GM21825 (cell line): ENCODE data around the gene PRKX.
"Not testable (repeated sequence)": the region's sequence is repeated elsewhere in the genome, so short reads cannot be mapped to it uniquely, and the experiment has no call there.

ENCODE experiments used
- ATAC-seq: cut with Tn5 transposase; IDR thresholded peaks from one replicate; pipeline ENCODE4 v1.9.1; 2021; ENCODE audit warnings: mild to moderate bottlenecking, moderate library complexity; ENCODE audit not compliant: unreplicated experiment

Gene PRKX

DNA sequence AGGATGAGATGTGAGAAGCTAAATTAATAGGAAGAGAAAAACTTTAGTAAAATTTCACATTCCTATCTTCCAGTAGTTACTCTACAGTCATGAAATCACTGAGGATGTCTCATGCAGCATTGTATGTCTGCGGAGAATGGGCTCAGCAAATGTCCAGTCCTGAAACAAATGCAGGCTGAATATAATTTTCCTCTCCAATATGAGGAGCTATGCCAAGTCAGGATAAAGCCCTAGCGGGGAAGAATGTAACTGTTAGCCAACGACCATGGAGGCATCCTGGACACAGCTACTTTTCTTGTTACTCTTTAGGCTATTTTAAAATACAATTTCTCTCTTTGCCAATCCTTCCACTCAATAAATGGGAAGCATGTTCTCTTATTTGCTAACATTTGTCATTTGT is 127.7 kb downstream of the PRKX start:
- no peak for ATAC-seq

DNA sequence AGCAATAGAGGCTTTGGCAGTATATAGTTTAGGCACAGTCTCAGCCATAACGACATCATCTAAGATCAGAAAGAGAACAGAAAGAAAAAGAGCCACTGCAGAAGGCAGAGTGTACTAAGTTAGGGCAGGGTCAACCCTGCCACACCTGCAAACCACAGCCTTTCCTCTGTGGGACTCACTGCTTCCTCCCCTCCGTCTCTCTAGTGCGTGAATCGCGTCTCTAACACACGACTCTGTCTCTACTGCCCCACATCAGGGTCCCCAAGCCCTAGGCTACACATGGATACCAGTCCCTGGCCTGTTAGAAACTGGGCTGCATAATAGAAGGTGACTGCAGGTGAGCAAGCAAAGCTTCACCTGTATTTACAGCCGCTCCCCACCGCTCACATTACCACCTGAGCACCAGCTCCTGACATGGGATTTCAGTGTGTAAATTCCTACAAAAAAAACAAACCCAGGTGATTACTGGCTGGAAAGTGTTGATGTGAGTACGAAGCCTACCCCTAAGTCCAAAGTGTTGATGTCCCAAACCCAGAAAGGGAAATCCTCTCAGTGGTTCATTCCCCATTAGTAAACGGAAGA is 128.9 kb downstream of the PRKX start:
- ATAC-seq, result no peak

DNA sequence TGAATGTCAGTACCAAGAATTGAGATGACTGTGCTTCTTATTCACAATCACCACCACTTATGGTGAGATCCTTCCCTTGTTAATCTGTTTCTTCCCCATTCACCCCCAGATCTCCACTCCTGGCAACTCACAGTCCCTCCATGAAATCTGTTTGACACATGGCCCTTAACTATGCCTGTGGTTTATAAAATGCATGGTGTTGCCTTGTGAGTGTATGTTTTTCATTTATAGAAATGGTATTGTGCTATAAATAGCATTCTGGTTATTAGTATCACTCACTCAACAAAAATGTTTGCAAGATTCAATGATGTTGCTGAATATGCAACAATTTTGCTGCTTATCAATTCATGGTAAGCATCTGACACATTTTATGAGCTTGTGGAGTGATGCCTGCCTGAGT is 131.0 kb downstream of the PRKX start:
- no peak for ATAC-seq

DNA sequence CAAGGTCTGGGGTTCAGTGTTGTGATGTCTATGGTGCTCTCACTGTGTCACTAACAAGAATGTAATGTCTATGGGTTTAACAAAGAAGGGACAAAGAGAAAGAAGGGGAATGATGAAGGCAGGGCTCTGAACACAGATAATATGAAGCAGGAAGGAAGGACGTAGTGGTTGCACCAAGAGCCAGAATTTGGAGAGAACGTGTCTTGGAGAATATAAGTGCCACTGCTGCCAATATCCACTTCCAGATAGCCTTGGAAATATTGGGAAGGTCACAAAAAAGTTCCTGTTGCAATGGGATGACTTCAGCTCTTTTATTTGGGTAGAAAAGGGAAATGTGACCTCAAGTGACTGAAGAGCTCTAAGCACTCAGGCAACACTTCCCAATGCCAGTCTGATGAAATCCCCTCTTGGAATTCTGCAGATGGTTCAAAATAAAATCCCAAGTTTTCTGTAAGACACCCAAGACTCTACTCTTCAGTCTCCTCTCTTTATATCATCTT is 131.8 kb downstream of the PRKX start:
- no peak for ATAC-seq

DNA sequence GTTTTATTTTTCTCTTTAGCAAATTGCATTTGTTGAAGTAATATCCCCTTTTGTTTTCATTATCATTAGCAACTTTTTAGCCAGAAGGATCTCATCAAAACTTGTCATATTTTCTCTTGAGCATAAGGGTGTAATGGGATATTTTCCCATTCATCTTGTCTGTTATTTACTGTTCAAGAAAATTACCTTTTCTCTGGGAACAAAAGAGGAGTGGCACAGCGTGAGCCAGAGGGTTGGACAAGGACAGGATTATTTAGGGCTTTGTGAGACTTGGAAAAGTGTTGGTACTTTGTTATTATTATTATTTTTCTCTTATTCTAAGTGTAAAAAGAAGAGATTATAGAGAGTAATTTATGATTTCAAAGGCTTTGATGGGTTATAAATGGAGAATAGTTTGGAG is 135.9 kb downstream of the PRKX start:
- ATAC-seq, result no peak

DNA sequence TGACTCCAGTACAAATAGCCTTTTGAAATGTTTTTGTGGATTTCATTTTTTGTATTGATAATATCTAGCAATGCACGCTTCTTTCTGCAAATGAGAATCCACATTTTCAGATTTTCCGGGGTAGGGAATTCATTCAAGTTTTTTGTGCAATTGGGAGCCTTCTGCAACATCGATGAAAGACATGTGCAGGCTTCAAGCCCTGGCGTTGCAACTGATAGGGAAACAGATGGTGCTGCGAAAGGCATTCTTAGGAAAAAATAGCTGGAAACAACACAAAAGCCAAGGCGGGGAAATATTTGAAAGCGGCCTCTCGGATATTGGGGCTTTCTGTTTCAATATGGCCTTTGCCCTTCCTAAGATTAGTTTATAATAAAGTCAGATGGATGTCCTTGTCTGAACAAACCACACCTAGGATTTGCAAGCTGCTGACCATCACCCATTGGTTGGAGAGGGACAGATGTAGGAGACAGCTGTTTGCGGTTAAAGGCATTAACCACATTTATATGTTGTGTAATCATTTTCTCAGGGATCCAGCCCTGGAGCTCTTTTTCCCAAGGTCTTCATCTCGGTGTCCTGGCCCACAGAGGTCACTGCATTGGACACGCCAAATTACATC is 136.5 kb downstream of the PRKX start:
- ATAC-seq, result no peak

DNA sequence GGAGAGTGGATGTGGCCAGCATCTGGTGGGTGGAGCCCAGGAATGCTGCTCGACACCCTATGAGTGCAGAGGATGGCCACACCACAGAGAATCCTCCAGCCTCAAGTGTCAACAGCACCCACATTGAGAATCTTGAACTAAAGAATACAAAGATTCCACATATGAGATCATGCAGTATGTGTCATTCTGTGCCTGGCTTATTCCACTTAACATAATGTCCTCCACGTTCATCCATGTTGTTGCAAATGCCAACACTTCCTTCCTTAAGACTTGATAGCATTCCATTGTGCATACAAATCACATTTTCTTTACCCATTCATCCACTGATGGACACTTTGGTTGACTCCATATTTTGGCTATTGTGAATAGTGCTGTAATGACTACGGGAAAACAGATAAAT is 145.8 kb downstream of the PRKX start:
- no peak for ATAC-seq

DNA sequence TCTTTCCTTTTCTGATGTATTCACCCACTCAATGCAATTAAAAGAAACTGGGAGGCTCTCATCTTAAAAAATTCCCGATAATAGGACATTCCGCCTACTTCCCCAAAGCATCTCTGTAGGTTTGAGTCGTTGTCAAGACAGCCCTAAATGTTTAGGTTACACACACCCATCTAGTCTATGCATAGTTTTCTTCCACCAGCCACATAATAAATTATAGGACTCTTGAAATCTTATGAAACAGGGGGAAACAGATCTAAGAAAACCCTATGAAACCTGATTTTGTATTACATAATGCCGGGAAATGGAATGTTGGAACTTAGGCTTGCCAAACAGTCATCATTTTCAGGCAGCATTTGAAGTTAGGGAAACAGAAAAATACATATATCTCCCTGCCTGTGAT is 150.0 kb downstream of the PRKX start:
- ATAC-seq, result no peak

DNA sequence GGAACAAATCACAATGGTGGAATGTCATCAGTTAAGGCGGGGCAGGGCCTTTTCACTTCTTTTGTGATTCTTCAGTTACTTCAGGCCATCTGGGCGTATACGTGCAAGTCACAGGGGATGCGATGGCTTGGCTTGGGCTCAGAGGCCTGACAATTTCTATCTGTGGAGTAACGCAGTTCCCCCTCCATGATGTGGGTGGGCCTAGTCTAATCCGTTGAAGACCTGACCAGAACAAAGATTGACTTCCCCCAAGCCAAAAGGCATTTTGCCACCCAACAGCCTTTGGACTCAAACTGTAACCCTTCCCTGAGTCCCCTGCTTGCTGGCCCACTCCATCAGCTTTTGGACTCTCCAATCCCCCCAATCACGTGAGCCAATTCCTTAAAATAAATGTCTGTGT is 153.4 kb downstream of the PRKX start:
- ATAC-seq, result not testable (repeated sequence)
